Lower leg skin (tissue), 4 donors: ENCODE data around the gene EPHA10. TPM values are rescaled to one million over a fixed set of nuclear protein-coding genes. Genes with fewer than 3 reads are reported as not detected.

Source experiments
- DNase-seq, 2 donors: peaks; one replicate each; pipeline ENCODE4 v3.0.0-alpha.2; 2019; ENCODE audit warnings: low spot score in 2 of 2
- H3K4me3 ChIP-seq: fragments of 200-600 bp; sonication (generic); 2 replicates; pipeline ENCODE4 v1.5.1; 2017; ENCODE audit warnings: mild to moderate bottlenecking, low read depth; ENCODE audit not compliant: poor library complexity, severe bottlenecking
- POLR2A ChIP-seq, 2 donors: fragments of 450-650 bp; IDR thresholded peaks; one replicate each; pipeline ENCODE4 v1.6.1; 2016 to 2017; ENCODE audit warnings: antibody characterized with exemption in 2 of 2, mild to moderate bottlenecking in 1 of 2, moderate library complexity in 1 of 2
- WGBS, 2 donors: methylation state at CpG; one replicate each; pipeline ENCODE4 v1.1.5; 2018; 5-methylcytosine and 5-hydroxymethylcytosine counted together
- intact Hi-C: fragments of 100-400 bp; cut with DNase I; formaldehyde crosslinking; loops from one replicate; pipeline ENCODE4 v1.15.0; 2023; ENCODE audit warnings: low total_unique reads
- total RNA-seq, 4 donors: library from RNA; depleted of rRNA; stranded (reverse); fragments of >200 nt; gene quantifications; one replicate each; pipeline ENCODE4 v1.1.0, GENCODE V29; 2016
- TF ChIP-seq, protein P1 (sequence below), 3 donors: fragments of 450-650 bp; IDR thresholded peaks; one replicate each; pipeline ENCODE4 v1.5.1; 2016; ENCODE audit warnings: antibody characterized with exemption in 3 of 3, mild to moderate bottlenecking in 3 of 3, moderate library complexity in 2 of 3

The EPHA10 gene
- total RNA-seq, 4 donors from 2014 or later: 0.37 to 1.5 TPM; not detected in 2

GRCh38 chr1:37705399-37705798 is 59.5 kb downstream of the EPHA10 start:
- 68 to 87% methylated on average over 8 of the region's 8 CpGs for WGBS, 2 donors
- intact Hi-C loops: no loop called here
- H3K4me3 ChIP-seq: no peak overlapping the region
- DNase-seq: no peak
- TF ChIP-seq POLR2A (IDR thresholded peaks at IDR 0.05): no peak
- TF ChIP-seq, protein P1, sequence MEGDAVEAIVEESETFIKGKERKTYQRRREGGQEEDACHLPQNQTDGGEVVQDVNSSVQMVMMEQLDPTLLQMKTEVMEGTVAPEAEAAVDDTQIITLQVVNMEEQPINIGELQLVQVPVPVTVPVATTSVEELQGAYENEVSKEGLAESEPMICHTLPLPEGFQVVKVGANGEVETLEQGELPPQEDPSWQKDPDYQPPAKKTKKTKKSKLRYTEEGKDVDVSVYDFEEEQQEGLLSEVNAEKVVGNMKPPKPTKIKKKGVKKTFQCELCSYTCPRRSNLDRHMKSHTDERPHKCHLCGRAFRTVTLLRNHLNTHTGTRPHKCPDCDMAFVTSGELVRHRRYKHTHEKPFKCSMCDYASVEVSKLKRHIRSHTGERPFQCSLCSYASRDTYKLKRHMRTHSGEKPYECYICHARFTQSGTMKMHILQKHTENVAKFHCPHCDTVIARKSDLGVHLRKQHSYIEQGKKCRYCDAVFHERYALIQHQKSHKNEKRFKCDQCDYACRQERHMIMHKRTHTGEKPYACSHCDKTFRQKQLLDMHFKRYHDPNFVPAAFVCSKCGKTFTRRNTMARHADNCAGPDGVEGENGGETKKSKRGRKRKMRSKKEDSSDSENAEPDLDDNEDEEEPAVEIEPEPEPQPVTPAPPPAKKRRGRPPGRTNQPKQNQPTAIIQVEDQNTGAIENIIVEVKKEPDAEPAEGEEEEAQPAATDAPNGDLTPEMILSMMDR (IDR thresholded peaks at IDR 0.05): no peak

- 66 to 78% methylated on average over 3 of the region's 3 CpGs for WGBS, 2 donors
- intact Hi-C loops: no loop called here
- no peak overlapping the region for H3K4me3 ChIP-seq
- no peak for TF ChIP-seq POLR2A (IDR thresholded peaks at IDR 0.05)
- TF ChIP-seq, protein P1 (IDR thresholded peaks at IDR 0.05): no peak
- no peak for DNase-seq
These were observed 60.0 kb downstream of the EPHA10 start for GRCh38 chr1:37704966-37705365.

- TF ChIP-seq, protein P1 (IDR thresholded peaks at IDR 0.05): no peak
- TF ChIP-seq POLR2A (IDR thresholded peaks at IDR 0.05): no peak
- 96% methylated on average over 14 of the region's 14 CpGs for WGBS, 2 donors
- intact Hi-C loops: no loop called here
- DNase-seq: no peak
- no peak overlapping the region for H3K4me3 ChIP-seq
These were observed 61.9 kb downstream of the EPHA10 start for GRCh38 chr1:37703061-37703460.

DNA sequence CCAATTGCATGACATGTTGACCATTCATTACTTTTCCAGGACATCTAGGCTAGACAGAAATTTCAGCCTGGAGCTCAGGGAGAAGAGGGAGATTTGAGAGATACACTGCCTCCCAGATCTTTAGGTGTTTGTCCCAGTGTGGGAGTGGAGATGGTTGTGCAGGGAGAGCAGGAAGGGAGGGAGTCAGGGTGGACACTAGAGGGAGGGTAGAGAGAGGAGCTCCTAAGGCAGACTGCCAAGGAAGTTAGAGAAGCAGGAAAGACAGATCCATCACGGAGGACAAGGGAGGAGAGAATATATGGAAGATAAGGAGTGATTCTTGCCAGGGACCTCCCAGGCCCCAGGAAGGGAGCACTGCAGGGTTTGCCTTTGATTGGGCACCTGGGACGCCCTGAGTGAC is 63.9 kb downstream of the EPHA10 start:
- H3K4me3 ChIP-seq: no peak overlapping the region
- 69 to 79% methylated on average over 2 of the region's 2 CpGs for WGBS, 2 donors
- DNase-seq: no peak
- TF ChIP-seq, protein P1 (IDR thresholded peaks at IDR 0.05): no peak
- TF ChIP-seq POLR2A (IDR thresholded peaks at IDR 0.05): no peak
- intact Hi-C loops: no loop called here

DNA sequence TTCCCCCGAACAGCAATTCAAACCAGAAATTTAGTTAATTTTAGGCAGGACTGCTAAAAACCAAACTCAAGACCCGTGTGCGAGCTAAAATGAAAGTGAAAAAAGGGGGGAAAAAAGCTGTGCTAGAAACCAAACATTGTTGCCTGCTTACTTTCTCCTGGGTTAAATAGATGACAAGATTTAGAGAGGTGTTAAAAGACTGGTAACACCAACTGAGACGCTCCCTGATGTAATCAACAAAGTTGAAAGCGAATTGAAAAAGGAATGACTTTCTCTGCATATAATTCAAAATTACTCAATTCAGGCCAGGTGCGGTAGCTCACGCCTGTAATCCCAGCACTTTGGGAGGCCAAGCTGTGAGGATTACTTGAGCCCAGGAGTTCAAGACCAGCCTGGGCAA is 65.8 kb downstream of the EPHA10 start:
- TF ChIP-seq, protein P1 (IDR thresholded peaks at IDR 0.05): no peak
- TF ChIP-seq POLR2A (IDR thresholded peaks at IDR 0.05): no peak
- H3K4me3 ChIP-seq: no peak overlapping the region
- 95 to 96% methylated on average over 7 of the region's 7 CpGs for WGBS, 2 donors
- DNase-seq: no peak
- intact Hi-C loops: no loop called here

DNA sequence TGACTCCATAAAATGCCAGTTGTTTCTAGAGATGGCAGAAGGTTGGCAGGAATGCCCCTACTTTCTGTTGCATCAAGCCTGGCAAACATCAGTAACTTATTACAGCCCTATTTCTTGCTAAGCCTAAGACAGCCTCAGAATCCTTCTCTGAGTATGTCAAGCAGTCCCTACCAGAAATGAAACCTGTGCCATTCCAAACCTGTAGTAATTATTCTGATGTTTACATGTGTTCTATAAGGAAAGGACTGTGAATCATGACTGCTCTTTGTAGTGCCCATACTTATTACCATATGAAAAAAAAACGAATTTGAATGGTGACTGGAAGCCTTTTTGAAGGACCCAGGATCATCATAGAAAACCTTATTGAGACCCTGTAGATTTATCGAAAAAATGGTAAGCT is 67.2 kb downstream of the EPHA10 start:
- H3K4me3 ChIP-seq: no peak overlapping the region
- DNase-seq: no peak
- intact Hi-C loops: no loop called here
- TF ChIP-seq POLR2A (IDR thresholded peaks at IDR 0.05): no peak
- TF ChIP-seq, protein P1 (IDR thresholded peaks at IDR 0.05): no peak
- WGBS, 2 donors: 91 to 94% methylated on average over 2 of the region's 2 CpGs
